Central memory CD8-positive, alpha-beta T cell (primary cell): Measurements from ENCODE around the gene BBS7.

ENCODE experiments used
- ATAC-seq: fragments of 150-1000 bp; cut with Tn5 transposase; replicated peaks from 2 replicates; pipeline ENCODE4 v1.10.0; 2022; ENCODE audit warnings: mild to moderate bottlenecking, moderate FRiP score, moderate number of reproducible peaks; ENCODE audit not compliant: poor library complexity, severe bottlenecking; ENCODE audit errors: extremely low read depth
- DNase-seq, 2 donors: peaks; one replicate each; pipeline ENCODE4 v3.0.0; 2021; ENCODE audit warnings: low spot score in 2 of 2
- H3K27ac Mint-ChIP-seq: one replicate; pipeline ENCODE4 v1.8.0; 2022; ENCODE audit warnings: low read depth, mild to moderate bottlenecking, moderate library complexity, mixed read lengths
- H3K27me3 Mint-ChIP-seq: one replicate; pipeline ENCODE4 v1.8.0; 2022; ENCODE audit warnings: mixed read lengths
- H3K36me3 Mint-ChIP-seq: one replicate; pipeline ENCODE4 v1.8.0; 2022; ENCODE audit warnings: mild to moderate bottlenecking, moderate library complexity, mixed read lengths; ENCODE audit not compliant: insufficient read depth
- H3K4me1 Mint-ChIP-seq: one replicate; pipeline ENCODE4 v1.8.0; 2022; ENCODE audit warnings: mixed read lengths
- H3K4me3 Mint-ChIP-seq: one replicate; pipeline ENCODE4 v1.8.0; 2022; ENCODE audit warnings: mild to moderate bottlenecking, moderate library complexity, mixed read lengths
- H3K9me3 Mint-ChIP-seq: one replicate; pipeline ENCODE4 v1.8.0; 2022; ENCODE audit warnings: mixed read lengths

The BBS7 gene

DNA sequence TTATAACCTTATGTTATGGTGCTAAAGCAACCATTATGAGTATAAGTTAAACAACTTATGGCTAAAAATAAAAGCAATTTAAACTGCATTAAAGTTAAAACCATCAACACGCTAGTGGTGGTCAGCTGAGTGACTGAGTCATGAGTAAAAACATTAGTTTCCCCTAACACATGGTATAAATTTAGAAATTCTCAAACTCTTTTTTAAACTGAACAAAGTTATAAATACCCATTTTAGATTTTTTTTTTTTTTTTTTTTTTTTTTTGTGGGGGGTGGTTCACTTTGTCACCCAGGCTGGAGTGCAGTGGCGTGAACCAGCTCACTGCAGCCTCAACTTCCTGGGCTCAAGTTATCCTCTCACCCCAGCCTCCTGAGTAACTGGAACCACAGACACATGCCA, 5.4 kb upstream of the BBS7 start:
- Mint-ChIP-seq H3K27me3 (peaks cover 59% of the 10 kb centered on the region), H3K9me3 (no peaks in the 10 kb centered on the region), H3K27ac (no peak overlapping the region), H3K36me3 (no peaks in the 10 kb centered on the region), H3K4me1 (peaks cover 6% of the 10 kb centered on the region), H3K4me3 (no peak overlapping the region)
- ATAC-seq (no peak), DNase-seq (no peak)

DNA sequence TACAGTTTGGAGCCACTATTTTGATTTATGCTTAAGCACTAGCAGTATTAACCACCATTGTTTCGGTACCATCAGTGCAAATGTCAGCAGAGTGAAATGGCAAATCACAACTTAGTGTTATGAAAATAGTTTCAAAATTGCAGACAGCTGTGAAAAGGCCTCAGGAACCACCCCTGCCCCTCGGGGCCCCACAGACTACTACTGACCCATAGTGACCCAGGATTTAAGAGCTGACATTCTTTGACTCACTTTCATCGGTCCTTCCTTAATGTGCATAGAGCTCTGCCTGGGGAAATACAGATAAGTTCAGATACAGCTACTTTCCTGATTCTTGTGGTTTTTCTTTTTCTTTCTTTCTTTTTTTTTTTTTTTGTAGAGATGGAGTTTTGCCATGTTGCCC, 3.3 kb upstream of the BBS7 start:
- H3K4me3 Mint-ChIP-seq, result no peak overlapping the region

DNA sequence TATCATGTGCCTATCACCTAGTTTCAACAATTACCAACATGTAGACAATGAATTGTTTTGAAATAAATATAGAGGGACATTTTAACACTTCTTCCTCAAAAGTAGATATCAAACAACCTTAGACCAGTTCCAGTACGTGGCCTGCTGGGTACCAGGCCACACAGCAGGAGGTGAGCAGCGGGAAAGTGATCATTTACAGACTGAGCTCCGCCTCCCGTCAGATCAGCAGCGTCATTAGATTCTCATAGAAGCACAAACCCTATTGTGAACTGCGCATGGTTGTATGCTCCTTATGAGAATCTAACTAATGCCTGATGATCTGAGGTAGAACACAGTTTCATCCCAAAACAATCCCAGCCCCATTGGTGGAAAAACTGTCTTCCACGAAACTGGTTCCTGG, 6.5 kb downstream of the BBS7 start:
- peaks cover 3% of the 10 kb centered on the region for H3K4me1 Mint-ChIP-seq
- no peaks in the 10 kb centered on the region for H3K9me3 Mint-ChIP-seq
- ATAC-seq (no peak), DNase-seq (no peak)
- peaks cover 1% of the 10 kb centered on the region for H3K36me3 Mint-ChIP-seq
- no peaks in the 10 kb centered on the region for H3K27me3 Mint-ChIP-seq
- H3K4me3 Mint-ChIP-seq, result no peak overlapping the region
- H3K27ac Mint-ChIP-seq, result no peak overlapping the region

More for the DNA sequence above, 3.3 kb upstream of the BBS7 start:
- Mint-ChIP-seq H3K36me3 (peaks cover 6% of the 10 kb centered on the region), H3K27ac (no peak overlapping the region), H3K9me3 (no peaks in the 10 kb centered on the region), H3K4me1 (peaks cover 12% of the 10 kb centered on the region), H3K27me3 (peaks cover 45% of the 10 kb centered on the region)
- DNase-seq (no peak), ATAC-seq (no peak)

DNA sequence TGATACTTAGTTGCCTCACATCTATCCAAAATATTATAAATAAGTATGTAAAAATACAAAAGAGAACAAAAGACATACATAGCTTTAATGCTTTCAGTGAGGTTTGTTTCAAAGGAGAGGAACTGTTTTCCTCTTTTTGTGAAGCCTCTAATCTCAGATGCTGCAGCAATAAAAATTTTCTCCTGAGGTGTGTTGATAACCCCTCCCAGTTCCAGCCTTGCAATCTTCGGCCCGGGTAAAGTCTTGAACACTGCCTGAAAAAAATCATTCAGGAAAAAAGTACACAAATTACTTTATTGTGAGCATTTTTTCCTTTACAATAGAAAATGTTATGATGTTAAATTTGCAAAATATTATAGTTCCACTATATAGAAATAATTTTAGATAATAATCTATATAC, 8.8 kb downstream of the BBS7 start:
- no peak for ATAC-seq
- H3K9me3 Mint-ChIP-seq, result no peaks in the 10 kb centered on the region
- H3K27ac Mint-ChIP-seq, result no peak overlapping the region
- H3K36me3 Mint-ChIP-seq, result peaks cover 2% of the 10 kb centered on the region
- no peaks in the 10 kb centered on the region for H3K4me1 Mint-ChIP-seq
- H3K4me3 Mint-ChIP-seq, result no peak overlapping the region
- no peak for DNase-seq
- no peaks in the 10 kb centered on the region for H3K27me3 Mint-ChIP-seq

DNA sequence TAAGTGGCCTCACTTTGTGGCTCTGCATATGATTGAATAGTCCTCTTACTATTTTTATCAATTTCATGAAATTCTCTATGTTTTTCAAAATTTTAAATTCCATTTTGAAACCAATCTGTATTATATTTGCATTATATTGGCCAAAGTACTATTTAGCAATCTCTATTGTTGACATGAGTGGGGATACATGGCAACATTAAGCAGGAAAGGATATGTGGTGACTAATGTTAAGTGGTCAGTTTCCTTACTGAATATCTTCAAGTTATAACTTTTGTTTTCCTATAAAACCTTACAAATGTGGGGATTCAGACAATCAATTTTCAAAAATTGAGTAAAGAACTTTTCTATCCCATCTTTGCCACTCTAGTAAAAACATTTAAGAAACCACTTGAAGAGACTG, 10.2 kb downstream of the BBS7 start:
- no peaks in the 10 kb centered on the region for H3K4me1 Mint-ChIP-seq
- no peaks in the 10 kb centered on the region for H3K9me3 Mint-ChIP-seq
- ATAC-seq (no peak), DNase-seq (no peak)
- H3K27ac Mint-ChIP-seq, result no peak overlapping the region
- H3K36me3 Mint-ChIP-seq, result peaks cover 4% of the 10 kb centered on the region
- no peak overlapping the region for H3K4me3 Mint-ChIP-seq
- H3K27me3 Mint-ChIP-seq, result no peaks in the 10 kb centered on the region

DNA sequence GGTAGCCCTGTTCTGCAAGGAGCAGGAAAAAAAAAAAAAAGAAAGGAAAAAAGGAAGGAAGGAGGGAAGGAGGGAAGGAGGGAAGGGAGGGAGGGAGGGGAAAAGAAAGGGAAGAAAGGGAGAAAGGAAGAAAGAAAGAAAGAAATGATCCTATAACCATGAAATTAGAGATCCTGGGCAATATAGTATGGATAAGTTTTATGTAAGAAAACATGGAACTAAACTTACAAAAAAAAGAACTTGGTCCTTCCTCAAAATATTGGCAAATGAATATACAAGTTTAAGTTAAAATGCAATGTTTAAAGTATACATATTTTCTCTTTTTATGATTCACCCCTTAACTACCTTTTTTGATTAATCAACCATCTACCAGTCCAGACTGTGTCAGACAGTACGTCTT, 18.9 kb downstream of the BBS7 start:
- Mint-ChIP-seq H3K27me3 (no peaks in the 10 kb centered on the region), H3K9me3 (no peaks in the 10 kb centered on the region), H3K36me3 (peaks cover 17% of the 10 kb centered on the region), H3K4me1 (no peaks in the 10 kb centered on the region), H3K27ac (no peak overlapping the region), H3K4me3 (no peak overlapping the region)
- ATAC-seq (no peak), DNase-seq (no peak)

DNA sequence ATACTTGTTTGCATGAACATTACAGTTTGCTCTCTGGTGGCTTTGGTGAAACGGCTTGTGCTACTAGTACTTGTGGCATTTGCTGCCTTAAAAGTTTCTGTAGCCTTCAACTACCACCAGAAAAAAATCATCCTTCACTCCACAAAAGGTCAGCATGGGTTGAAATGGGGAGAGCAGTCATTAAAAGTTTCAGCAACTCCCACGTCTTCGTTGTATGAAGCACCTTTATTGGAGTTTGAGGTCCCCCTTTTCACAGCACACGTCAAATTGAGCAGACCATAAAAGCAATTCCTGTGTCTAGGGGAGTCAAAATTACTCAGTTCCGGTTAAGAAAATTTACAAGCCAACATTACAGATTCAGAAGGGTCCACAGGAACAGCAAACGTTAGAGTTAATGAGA, 23.6 kb downstream of the BBS7 start:
- no peaks in the 10 kb centered on the region for H3K27me3 Mint-ChIP-seq
- DNase-seq, result no peak
- H3K4me3 Mint-ChIP-seq, result no peak overlapping the region
- H3K4me1 Mint-ChIP-seq, result no peaks in the 10 kb centered on the region
- H3K27ac Mint-ChIP-seq, result no peak overlapping the region
- H3K36me3 Mint-ChIP-seq, result peaks cover 21% of the 10 kb centered on the region
- ATAC-seq, result no peak
- no peaks in the 10 kb centered on the region for H3K9me3 Mint-ChIP-seq

DNA sequence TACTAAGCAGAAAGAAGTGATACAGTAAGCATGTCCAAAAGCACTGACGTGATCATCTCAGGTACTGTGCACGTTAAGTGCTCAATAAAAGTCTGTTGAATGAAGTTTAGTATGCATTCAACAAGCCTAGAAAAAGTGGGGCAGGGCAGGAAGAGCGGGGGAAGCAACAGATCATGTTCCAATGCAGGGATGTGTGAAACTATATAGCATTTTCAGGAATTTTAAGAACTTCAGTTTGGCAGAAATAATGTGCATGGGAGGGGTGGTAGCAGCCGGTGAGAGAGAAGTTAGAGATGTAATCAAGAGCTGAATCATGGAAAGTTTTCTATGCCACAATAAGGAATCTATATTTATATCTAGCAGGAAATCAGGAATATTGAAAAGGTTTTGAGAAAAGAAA, 27.4 kb downstream of the BBS7 start:
- Mint-ChIP-seq H3K36me3 (peaks cover 23% of the 10 kb centered on the region), H3K27ac (no peak overlapping the region), H3K4me3 (no peak overlapping the region), H3K27me3 (no peaks in the 10 kb centered on the region), H3K9me3 (no peaks in the 10 kb centered on the region), H3K4me1 (no peaks in the 10 kb centered on the region)
- ATAC-seq (no peak), DNase-seq (no peak)

DNA sequence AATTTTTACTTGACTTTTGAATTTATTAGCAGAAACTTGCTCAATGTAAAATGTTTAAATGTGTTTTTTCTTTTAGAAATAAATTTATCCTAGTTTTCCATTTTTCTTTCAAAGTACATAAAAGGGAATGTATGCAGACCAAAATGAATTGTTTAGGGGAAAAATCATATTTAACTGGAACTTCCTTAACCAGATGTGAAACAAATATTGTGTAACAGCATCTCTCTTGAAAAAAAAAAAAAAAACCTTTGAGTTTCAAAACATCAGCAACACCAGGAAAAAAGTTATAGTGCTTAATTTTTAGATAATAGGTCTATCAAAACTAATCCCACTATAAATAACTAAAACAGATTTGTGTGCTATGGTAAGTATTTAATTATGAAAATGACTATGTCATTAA, 32.1 kb downstream of the BBS7 start:
- Mint-ChIP-seq H3K9me3 (no peaks in the 10 kb centered on the region), H3K27ac (no peak overlapping the region), H3K4me1 (no peaks in the 10 kb centered on the region), H3K36me3 (peaks cover 16% of the 10 kb centered on the region), H3K27me3 (no peaks in the 10 kb centered on the region), H3K4me3 (no peak overlapping the region)
- DNase-seq, result no peak
- no peak for ATAC-seq

DNA sequence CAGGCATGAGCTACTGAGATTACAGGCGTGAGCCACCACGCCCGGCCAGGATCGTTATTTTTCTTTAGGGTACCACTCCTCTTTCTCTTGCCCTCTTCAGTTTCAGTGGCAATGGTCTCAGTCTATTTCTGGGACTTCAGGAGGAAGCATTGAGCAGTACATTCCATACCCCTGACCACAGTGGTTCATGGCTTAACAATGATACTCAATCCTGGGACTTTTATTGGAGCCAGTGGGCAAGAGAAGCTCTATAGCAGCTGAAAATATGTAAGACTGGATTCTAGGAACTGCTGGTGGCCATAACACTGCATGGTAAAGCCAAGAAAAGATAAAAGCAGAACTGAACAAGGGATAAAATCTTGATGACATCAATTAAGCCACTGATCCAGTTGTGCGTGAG, 40.8 kb downstream of the BBS7 start:
- no peaks in the 10 kb centered on the region for H3K9me3 Mint-ChIP-seq
- H3K27ac Mint-ChIP-seq, result no peak overlapping the region
- H3K4me1 Mint-ChIP-seq, result no peaks in the 10 kb centered on the region
- H3K27me3 Mint-ChIP-seq, result no peaks in the 10 kb centered on the region
- DNase-seq (no peak), ATAC-seq (no peak)
- peaks cover 15% of the 10 kb centered on the region for H3K36me3 Mint-ChIP-seq
- no peak overlapping the region for H3K4me3 Mint-ChIP-seq

DNA sequence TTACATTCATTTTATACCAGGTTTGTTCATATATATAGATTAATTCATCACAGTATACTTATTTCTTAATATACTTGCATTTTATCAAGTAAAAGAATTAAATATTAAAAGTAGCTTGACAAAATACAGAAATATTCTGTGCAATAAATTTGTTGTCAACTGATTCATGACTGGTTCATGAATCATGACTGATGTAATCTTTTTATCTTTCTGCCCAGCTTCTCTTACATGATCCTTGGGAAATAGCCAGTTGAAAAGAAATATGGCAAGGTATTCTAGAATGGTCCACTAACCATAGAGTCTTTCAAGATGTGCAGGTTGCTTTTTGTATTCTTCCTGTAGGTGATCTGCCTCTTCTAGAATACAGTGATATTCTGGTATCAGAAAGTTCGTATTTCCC, 42.4 kb downstream of the BBS7 start:
- no peak for DNase-seq
- H3K9me3 Mint-ChIP-seq, result no peaks in the 10 kb centered on the region
- peaks cover 17% of the 10 kb centered on the region for H3K36me3 Mint-ChIP-seq
- no peak overlapping the region for H3K4me3 Mint-ChIP-seq
- no peak overlapping the region for H3K27ac Mint-ChIP-seq
- H3K4me1 Mint-ChIP-seq, result peaks cover 14% of the 10 kb centered on the region
- no peak for ATAC-seq
- no peaks in the 10 kb centered on the region for H3K27me3 Mint-ChIP-seq

DNA sequence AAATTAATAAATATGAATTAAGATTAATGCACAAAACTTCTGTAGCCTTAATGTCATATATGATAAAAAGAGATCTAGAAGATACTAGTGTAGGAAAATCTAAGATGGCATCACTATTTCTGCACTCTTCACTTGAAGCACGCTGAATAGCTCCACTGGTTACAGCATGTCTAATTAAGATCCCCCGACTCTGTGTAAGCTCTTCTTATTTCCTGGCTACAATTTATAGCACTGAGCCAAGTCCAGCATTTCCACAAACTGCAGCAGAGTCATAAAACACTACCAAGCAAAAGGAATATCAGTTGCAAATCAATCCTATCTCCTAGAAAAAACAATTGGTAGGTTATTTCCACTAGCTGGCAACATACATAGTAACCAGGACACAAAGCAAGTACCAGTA, 45.3 kb downstream of the BBS7 start:
- H3K4me1 Mint-ChIP-seq, result peaks cover 17% of the 10 kb centered on the region
- no peaks in the 10 kb centered on the region for H3K27me3 Mint-ChIP-seq
- no peak overlapping the region for H3K4me3 Mint-ChIP-seq
- H3K27ac Mint-ChIP-seq, result no peak overlapping the region
- H3K36me3 Mint-ChIP-seq, result peaks cover 4% of the 10 kb centered on the region
- DNase-seq (no peak), ATAC-seq (no peak)
- H3K9me3 Mint-ChIP-seq, result no peaks in the 10 kb centered on the region

DNA sequence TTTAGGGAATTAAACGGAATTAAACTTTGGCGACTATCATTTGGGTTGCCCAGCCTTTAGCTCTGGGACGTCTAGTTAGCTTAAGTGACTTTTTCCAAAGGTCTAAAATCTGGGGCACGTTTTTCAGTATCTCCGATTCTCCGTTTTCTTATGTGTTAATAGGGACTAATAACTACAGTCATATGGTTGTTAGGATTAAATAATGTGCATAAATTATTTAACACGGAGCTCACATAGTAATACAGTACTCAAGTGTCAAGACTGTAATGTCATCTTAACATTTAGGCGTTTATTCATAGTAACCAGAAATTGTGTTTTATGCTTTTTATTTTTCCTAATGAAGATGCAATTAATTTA, 46.1 kb downstream of the BBS7 start:
- H3K27me3 Mint-ChIP-seq, result no peaks in the 10 kb centered on the region
- H3K4me1 Mint-ChIP-seq, result peaks cover 17% of the 10 kb centered on the region
- ATAC-seq (no peak), DNase-seq (no peak)
- H3K27ac Mint-ChIP-seq, result peak overlapping the region; percentile 83
- H3K36me3 Mint-ChIP-seq, result peaks cover 4% of the 10 kb centered on the region
- peak overlapping the region; percentile 84 for H3K4me3 Mint-ChIP-seq
- H3K9me3 Mint-ChIP-seq, result no peaks in the 10 kb centered on the region

DNA sequence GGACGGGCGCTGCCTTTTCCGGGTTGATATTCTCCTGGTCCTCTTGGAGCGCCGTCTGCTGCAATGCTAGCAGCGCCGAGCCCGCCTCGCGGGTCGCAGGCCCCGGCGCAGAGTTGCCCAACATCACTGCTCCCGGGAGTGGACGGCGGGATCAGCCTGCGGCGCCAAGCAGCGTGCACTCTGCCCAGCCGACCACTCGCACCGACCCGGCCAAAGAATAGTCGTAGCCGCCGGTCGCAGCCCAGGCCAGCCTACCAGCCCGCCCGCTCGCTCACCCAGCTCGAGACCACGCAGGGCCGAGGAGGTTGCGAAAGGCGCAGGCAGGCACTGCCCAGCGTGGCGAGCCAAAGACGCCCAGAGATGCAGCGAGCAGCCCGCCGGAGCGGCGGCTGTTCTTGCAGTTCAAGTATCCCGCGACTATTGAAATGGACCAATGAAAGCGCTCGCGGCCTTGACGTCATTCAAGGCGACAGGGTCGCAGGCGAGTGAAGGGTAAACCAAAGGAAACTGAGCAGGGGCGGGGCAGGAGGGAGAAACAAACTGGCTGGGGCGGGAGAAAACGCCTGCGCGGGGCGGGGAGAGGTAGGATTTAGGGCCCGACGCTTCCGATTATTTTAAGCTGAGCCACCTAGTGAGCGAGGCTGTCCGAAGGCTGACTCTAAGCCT, 46.6 kb downstream of the BBS7 start, which contains the start of gene CCNA2:
Gene CCNA2 (minus strand): TSS at position 379 of the 666 bp plus-strand sequence. CDS start 255 bp downstream, at position 124.
- DNase-seq, result peak; percentile 95 to 98
- H3K36me3 Mint-ChIP-seq, result peaks cover 4% of the 10 kb centered on the region
- H3K9me3 Mint-ChIP-seq, result no peaks in the 10 kb centered on the region
- H3K27ac Mint-ChIP-seq, result peak within 1 kb of the TSS; percentile 83
- H3K4me3 Mint-ChIP-seq, result peak within 1 kb of the TSS; percentile 84
- no peaks in the 10 kb centered on the region for H3K27me3 Mint-ChIP-seq
- H3K4me1 Mint-ChIP-seq, result peaks cover 17% of the 10 kb centered on the region
- peak; percentile 94 for ATAC-seq
